CD4-positive, alpha-beta T cell (primary cell): Measurements from ENCODE around the gene JARID2. TPM values are rescaled to one million over a fixed set of nuclear protein-coding genes. Genes with fewer than 3 reads are reported as not detected.

Experiments used
- ATAC-seq: fragments of 200-7000 bp; cut with Tn5 transposase; one replicate; pipeline ENCODE4 v1.10.0; 2022; ENCODE audit warnings: mild to moderate bottlenecking; ENCODE audit not compliant: poor library complexity
- CTCF ChIA-PET: fragments of 350-600 bp; sonication (Branson Sonifier 250); formaldehyde crosslinking; loops from one replicate; lab custom pipeline; 2021; ENCODE audit warnings: antibody characterized with exemption, inconsistent platforms; lab: Charles Lee
- POLR2A ChIA-PET: fragments of 350-600 bp; sonication (Branson Sonifier 250); formaldehyde crosslinking; loops from one replicate; lab custom pipeline; 2021; ENCODE audit warnings: antibody characterized with exemption, inconsistent platforms; lab: Charles Lee
- DNase-seq, 14 experiments: peaks; one replicate each; pipeline ENCODE4 v3.0.0-alpha.2; 2013 to 2020; ENCODE audit warnings: mixed read lengths in 2 of 14
- H3K27ac ChIP-seq, 2 donors: one replicate each; pipeline versions ENCODE4 v1.5.1 to v1.7.0; 2013; ENCODE audit warnings: low read length in 2 of 2, low read depth in 1 of 2, mild to moderate bottlenecking in 1 of 2
- H3K27me3 ChIP-seq, 2 experiments: 1 replicate in 1 of 2; 2 replicates in 1 of 2; pipeline versions ENCODE4 v1.6.1 to v1.7.0; 2013; ENCODE audit warnings: low read length in 2 of 2, control low read depth in 1 of 2, mild to moderate bottlenecking in 1 of 2, moderate library complexity in 1 of 2; ENCODE audit not compliant: insufficient read depth in 2 of 2, control insufficient read depth in 1 of 2
- H3K36me3 ChIP-seq: one replicate; pipeline ENCODE4 v1.6.1; 2013; ENCODE audit warnings: low read length, control low read depth; ENCODE audit not compliant: insufficient read depth
- H3K4me1 ChIP-seq: one replicate; pipeline ENCODE4 v1.6.1; 2013; ENCODE audit warnings: low read length, control low read depth; ENCODE audit not compliant: insufficient read depth
- H3K4me3 ChIP-seq: one replicate; pipeline ENCODE4 v1.5.1; 2013; ENCODE audit warnings: mild to moderate bottlenecking, low read length, moderate library complexity
- H3K9me3 ChIP-seq, 2 experiments: 1 replicate in 1 of 2; 2 replicates in 1 of 2; pipeline versions ENCODE4 v1.6.1 to v1.7.0; 2013; ENCODE audit warnings: low read length in 2 of 2, mild to moderate bottlenecking in 2 of 2, control low read depth in 1 of 2, moderate library complexity in 1 of 2; ENCODE audit not compliant: control insufficient read depth in 1 of 2, insufficient read depth in 1 of 2
- H3K27ac Mint-ChIP-seq: one replicate; pipeline ENCODE4 v1.8.0; 2020; ENCODE audit warnings: mixed read lengths
- H3K27me3 Mint-ChIP-seq: one replicate; pipeline ENCODE4 v1.8.0; 2021; ENCODE audit warnings: mixed read lengths
- H3K36me3 Mint-ChIP-seq: one replicate; pipeline ENCODE4 v1.8.0; 2021; ENCODE audit warnings: low read depth, mixed read lengths
- H3K4me1 Mint-ChIP-seq: one replicate; pipeline ENCODE4 v1.8.0; 2021; ENCODE audit warnings: low read depth, mixed read lengths
- H3K4me3 Mint-ChIP-seq: one replicate; pipeline ENCODE4 v1.8.0; 2020; ENCODE audit warnings: mild to moderate bottlenecking, mixed read lengths
- H3K9me3 Mint-ChIP-seq: one replicate; pipeline ENCODE4 v1.8.0; 2020; ENCODE audit warnings: mixed read lengths
- intact Hi-C, 2 experiments: fragments of 100-400 bp; cut with DNase I in 1 of 2; cut with micrococcal nuclease in 1 of 2; formaldehyde crosslinking; loops; one replicate each; pipeline versions ENCODE4 v1.15.1 to v1.9.0; 2023 to 2025; cut with DNase I, micrococcal nuclease
- total RNA-seq, 174 experiments: library from RNA in 2 of 174; stranded (reverse) in 2 of 174; gene quantifications; one replicate each; pipeline ENCODE4 v1.2.3 and lab custom pipeline; 2021 to 2026
- TF ChIP-seq, protein P1 (sequence below): fragments of 200-600 bp; IDR thresholded peaks from one replicate; pipeline ENCODE4 v1.8.0; 2022; ENCODE audit warnings: antibody characterized with exemption, mild to moderate bottlenecking

The JARID2 gene
- total RNA-seq, 2 experiments from 2014 or later: 32.0 to 33.0 TPM

GRCh38 chr6:15423286-15423993 lies 177.6 kb downstream of the JARID2 start:
- no peak overlapping the region for H3K27ac Mint-ChIP-seq
- H3K9me3 Mint-ChIP-seq: peaks cover 8% of the 10 kb centered on the region
- peaks cover 78% of the 10 kb centered on the region for H3K4me1 Mint-ChIP-seq
- Histone ChIP-seq H3K27me3 (no peaks in the 10 kb centered on the region), H3K9me3 (peaks cover 5 to 14% of the 10 kb centered on the region in 2 experiments), H3K36me3 (no peaks in the 10 kb centered on the region), H3K4me3 (no peak overlapping the region), H3K27ac (no peak overlapping the region), H3K4me1 (peaks cover 36% of the 10 kb centered on the region)
- H3K36me3 Mint-ChIP-seq: peaks cover 29% of the 10 kb centered on the region
- ChIA-PET POLR2A (interaction anchor here (0.7 to 1.5 kb wide), 3 partner anchors 9 to 169 kb away, joined by 3 to 4 read pairs (median 3); no protein-coding TSS in a partner anchor), CTCF (no interaction called here)
- TF ChIP-seq, protein P1, sequence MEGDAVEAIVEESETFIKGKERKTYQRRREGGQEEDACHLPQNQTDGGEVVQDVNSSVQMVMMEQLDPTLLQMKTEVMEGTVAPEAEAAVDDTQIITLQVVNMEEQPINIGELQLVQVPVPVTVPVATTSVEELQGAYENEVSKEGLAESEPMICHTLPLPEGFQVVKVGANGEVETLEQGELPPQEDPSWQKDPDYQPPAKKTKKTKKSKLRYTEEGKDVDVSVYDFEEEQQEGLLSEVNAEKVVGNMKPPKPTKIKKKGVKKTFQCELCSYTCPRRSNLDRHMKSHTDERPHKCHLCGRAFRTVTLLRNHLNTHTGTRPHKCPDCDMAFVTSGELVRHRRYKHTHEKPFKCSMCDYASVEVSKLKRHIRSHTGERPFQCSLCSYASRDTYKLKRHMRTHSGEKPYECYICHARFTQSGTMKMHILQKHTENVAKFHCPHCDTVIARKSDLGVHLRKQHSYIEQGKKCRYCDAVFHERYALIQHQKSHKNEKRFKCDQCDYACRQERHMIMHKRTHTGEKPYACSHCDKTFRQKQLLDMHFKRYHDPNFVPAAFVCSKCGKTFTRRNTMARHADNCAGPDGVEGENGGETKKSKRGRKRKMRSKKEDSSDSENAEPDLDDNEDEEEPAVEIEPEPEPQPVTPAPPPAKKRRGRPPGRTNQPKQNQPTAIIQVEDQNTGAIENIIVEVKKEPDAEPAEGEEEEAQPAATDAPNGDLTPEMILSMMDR: no peak
- intact Hi-C loops: no loop called here
- no peak overlapping the region for H3K4me3 Mint-ChIP-seq
- H3K27me3 Mint-ChIP-seq: no peaks in the 10 kb centered on the region
- no peak for ATAC-seq
- no peak for DNase-seq

DNA sequence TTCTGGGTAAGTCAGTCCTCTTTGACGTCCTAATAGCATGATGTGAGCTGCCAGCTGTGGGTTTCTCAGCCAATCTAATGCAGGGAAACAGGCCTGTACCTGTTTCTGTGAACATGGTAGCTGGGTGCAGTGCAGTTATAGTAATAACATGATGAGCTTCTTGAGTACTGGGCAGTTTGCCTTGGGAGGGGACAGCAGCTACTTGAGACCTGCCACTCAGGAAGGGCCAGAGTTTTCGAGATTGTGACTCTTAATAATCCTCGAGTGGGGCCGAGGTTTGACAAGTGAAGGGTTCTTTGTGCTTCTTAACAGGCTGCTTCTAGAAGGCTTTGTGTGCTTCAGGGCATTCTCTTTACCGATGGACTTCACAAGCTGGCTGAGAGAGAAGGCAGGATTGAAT lies 180.1 kb downstream of the JARID2 start:
- H3K4me3 Mint-ChIP-seq: no peak overlapping the region

DNA sequence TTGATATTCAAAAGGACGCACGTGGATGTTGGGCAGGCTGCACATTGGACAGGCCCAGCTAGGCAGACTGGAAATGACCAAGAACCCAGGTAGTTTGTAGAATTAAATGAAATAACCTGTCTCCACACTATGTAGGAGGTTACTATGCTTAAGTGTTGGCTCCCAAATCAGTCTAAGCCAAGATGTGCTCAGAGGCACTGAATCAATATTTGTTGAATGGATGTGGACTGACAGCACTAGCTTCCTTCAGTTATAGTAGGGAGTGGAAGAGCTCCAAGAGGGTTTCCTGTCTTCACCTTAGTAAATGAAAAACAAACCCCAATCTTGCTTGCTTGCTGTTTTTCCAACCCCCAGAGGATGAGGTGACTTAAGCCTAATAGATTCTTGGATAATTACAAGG lies 180.5 kb downstream of the JARID2 start:
- Histone ChIP-seq H3K27me3 (no peaks in the 10 kb centered on the region), H3K9me3 (no peaks in the 10 kb centered on the region), H3K4me3 (no peak overlapping the region), H3K36me3 (no peaks in the 10 kb centered on the region), H3K27ac (no peak overlapping the region), H3K4me1 (peaks cover 35% of the 10 kb centered on the region)
- no peak overlapping the region for H3K4me3 Mint-ChIP-seq
- ChIA-PET CTCF (interaction anchor here (0.7 kb wide), 1 partner anchor 9 kb away, joined by 3 read pairs; no protein-coding TSS in a partner anchor), POLR2A (interaction anchor here (1.1 kb wide), 1 partner anchor 177 kb away, joined by 3 read pairs; no protein-coding TSS in a partner anchor)
- no peaks in the 10 kb centered on the region for H3K9me3 Mint-ChIP-seq
- peaks cover 92% of the 10 kb centered on the region for H3K4me1 Mint-ChIP-seq
- intact Hi-C loops: no loop called here
- no peaks in the 10 kb centered on the region for H3K27me3 Mint-ChIP-seq
- H3K36me3 Mint-ChIP-seq: peaks cover 4% of the 10 kb centered on the region
- TF ChIP-seq, protein P1: no peak
- DNase-seq (no peak), ATAC-seq (no peak)
- peak overlapping the region; percentile 31 for H3K27ac Mint-ChIP-seq

More for the DNA sequence above, 180.1 kb downstream of the JARID2 start:
- no peak overlapping the region for H3K27ac Mint-ChIP-seq
- no peaks in the 10 kb centered on the region for H3K9me3 Mint-ChIP-seq
- CTCF ChIA-PET: interaction anchor here (0.7 kb wide), 1 partner anchor 9 kb away, joined by 3 read pairs; no protein-coding TSS in a partner anchor
- Histone ChIP-seq H3K36me3 (no peaks in the 10 kb centered on the region), H3K4me3 (no peak overlapping the region), H3K27me3 (no peaks in the 10 kb centered on the region), H3K27ac (no peak overlapping the region), H3K4me1 (peaks cover 37% of the 10 kb centered on the region), H3K9me3 (no peaks in the 10 kb centered on the region)
- H3K27me3 Mint-ChIP-seq: no peaks in the 10 kb centered on the region
- no peak for ATAC-seq
- POLR2A ChIA-PET: interaction anchor here (1.1 kb wide), 1 partner anchor 177 kb away, joined by 3 read pairs; no protein-coding TSS in a partner anchor
- intact Hi-C loops: no loop called here
- TF ChIP-seq, protein P1: no peak
- DNase-seq: no peak
- peaks cover 92% of the 10 kb centered on the region for H3K4me1 Mint-ChIP-seq
- H3K36me3 Mint-ChIP-seq: peaks cover 9% of the 10 kb centered on the region
